HG03139 (cell line): ENCODE results near the gene DCUN1D4.

Experiments used
- ATAC-seq: cut with Tn5 transposase; IDR thresholded peaks from one replicate; pipeline ENCODE4 v1.9.1; 2021; ENCODE audit not compliant: unreplicated experiment

The DCUN1D4 gene

DNA sequence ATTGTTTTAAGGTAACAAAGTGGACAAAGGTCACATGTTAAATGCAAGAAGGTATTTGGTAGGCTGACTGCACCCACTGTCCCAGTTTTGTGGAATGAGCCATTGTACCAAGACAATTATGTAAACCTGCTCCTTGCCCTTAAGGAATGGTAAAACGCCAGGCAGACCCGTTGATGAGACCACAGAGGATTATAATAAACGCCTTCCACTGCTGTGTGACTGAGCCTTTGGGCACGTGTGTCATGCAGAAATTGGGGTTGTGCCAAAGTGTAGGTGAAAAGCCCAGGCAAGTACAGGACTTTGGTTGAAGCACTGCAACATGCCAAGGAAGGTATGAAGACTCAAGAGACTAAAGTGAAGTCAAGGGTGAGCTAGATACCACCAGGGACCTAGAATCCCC is 117.5 kb downstream of the DCUN1D4 start:
- no peak for ATAC-seq

- ATAC-seq, result no peak
Observed at GRCh38 chr4:51963841-51964517, 121.0 kb downstream of the DCUN1D4 start.

DNA sequence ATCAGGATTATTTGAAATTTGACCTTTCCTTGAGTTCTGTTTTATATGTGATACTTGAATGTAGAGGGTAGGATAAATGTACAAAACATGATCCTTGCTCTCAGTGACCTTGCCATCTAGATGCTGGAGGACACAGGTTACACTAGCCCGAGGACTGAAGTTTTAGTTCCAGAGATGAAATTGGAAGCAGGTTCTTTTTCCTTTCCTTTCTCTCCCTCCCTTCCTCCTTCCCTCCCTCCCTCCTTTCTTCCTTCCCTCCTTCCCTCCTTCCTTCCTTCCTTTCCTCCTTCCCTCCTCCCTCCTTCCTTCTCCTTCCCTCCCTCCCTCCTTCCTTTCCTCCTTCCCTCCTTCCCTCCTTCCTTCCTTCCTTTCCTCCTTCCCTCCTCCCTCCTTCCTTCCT is 122.9 kb downstream of the DCUN1D4 start:
- no peak for ATAC-seq
